GM12878 (cell line): ENCODE results near the gene CPNE9. TPM values are rescaled to one million over a fixed set of nuclear protein-coding genes. Genes with fewer than 3 reads are reported as not detected.

Experiments
- ATAC-seq: fragments of 200-7000 bp; cut with Tn5 transposase; 3 replicates; pipeline ENCODE4 v1.9.1; 2020; ENCODE audit warnings: mild to moderate bottlenecking, moderate library complexity
- BruUV-seq: library from RNA; stranded (reverse); fragments of 400-500 nt; replicated peaks from 2 replicates; lab custom pipeline; 2021; lab: Mats Ljungman, UMichigan
- CTCF ChIA-PET: fragments of 300-600 bp; sonication (Branson Sonifier 250); formaldehyde crosslinking; extraction: SDS; loops from one replicate; lab custom pipeline; 2021; ENCODE audit warnings: inconsistent platforms; lab: Yijun Ruan, JAX
- POLR2A ChIA-PET: fragments of 350-600 bp; formaldehyde crosslinking; extraction: SDS; loops from one replicate; lab custom pipeline; 2021; ENCODE audit warnings: inconsistent platforms; lab: Charles Lee
- RAD21 ChIA-PET: fragments of 300-600 bp; sonication (Branson Sonifier 250); formaldehyde crosslinking; loops from one replicate; lab custom pipeline; 2023; ENCODE audit warnings: antibody characterized with exemption; ENCODE audit not compliant: unreplicated experiment; lab: Charles Lee
- SMC1A ChIA-PET: fragments of 300-600 bp; sonication (Branson Sonifier 250); formaldehyde crosslinking; loops from one replicate; lab custom pipeline; 2023; ENCODE audit not compliant: unreplicated experiment, uncharacterized antibody; lab: Charles Lee
- DNase-seq: peaks from one replicate; pipeline ENCODE4 v3.0.0-alpha.2; 2011; ENCODE audit warnings: low read depth, low spot score
- FAIRE-seq: peaks from 3 replicates; lab custom pipeline; 2011; peaks lifted over from hg19 to GRCh38; lab: Jason Lieb, UNC
- H2AFZ ChIP-seq: 2 replicates; pipeline ENCODE4 v1.6.0; 2011; ENCODE audit warnings: low read depth, low read length, control low read depth; ENCODE audit not compliant: control insufficient read depth
- H3K27ac ChIP-seq: 2 replicates; pipeline ENCODE4 v1.5.1; 2011; ENCODE audit warnings: control low read depth; ENCODE audit not compliant: control insufficient read depth, insufficient read depth
- H3K27me3 ChIP-seq, 2 experiments: replicated peaks in 1 of 2; 2 replicates each; pipeline versions ENCODE4 v1.6.0 to v1.6.1; 2011; ENCODE audit warnings: low read length in 1 of 2; ENCODE audit not compliant: control insufficient read depth in 2 of 2, insufficient read depth in 2 of 2
- H3K36me3 ChIP-seq, 2 experiments: 2 replicates each; pipeline ENCODE4 v1.5.1; 2011; ENCODE audit warnings: low read length in 1 of 2; ENCODE audit not compliant: control insufficient read depth in 2 of 2, insufficient read depth in 2 of 2
- H3K4me1 ChIP-seq: 2 replicates; pipeline ENCODE4 v1.6.1; 2011; ENCODE audit warnings: mild to moderate bottlenecking, low read length, moderate library complexity, mixed read lengths; ENCODE audit not compliant: control insufficient read depth, insufficient read depth
- H3K4me2 ChIP-seq: 2 replicates; pipeline ENCODE4 v1.6.0; 2011; ENCODE audit warnings: control low read depth; ENCODE audit not compliant: control insufficient read depth, insufficient read depth
- H3K4me3 ChIP-seq: fragments of 200-600 bp; sonication (generic); 2 replicates; pipeline ENCODE4 v1.5.1; 2016
- H3K79me2 ChIP-seq: 2 replicates; pipeline ENCODE4 v1.6.0; 2011; ENCODE audit warnings: low read length; ENCODE audit not compliant: control insufficient read depth, insufficient read depth
- H3K9ac ChIP-seq: 2 replicates; pipeline ENCODE4 v1.8.0; 2011; ENCODE audit warnings: low read length, control low read depth, mixed read lengths; ENCODE audit not compliant: control insufficient read depth, insufficient read depth
- H3K9me3 ChIP-seq: replicated peaks from 3 replicates; pipeline ENCODE4 v1.5.1; 2011; ENCODE audit warnings: mild to moderate bottlenecking, low read length; ENCODE audit not compliant: control insufficient read depth, insufficient read depth
- H4K20me1 ChIP-seq: 2 replicates; pipeline ENCODE4 v1.6.0; 2011; ENCODE audit not compliant: control insufficient read depth, insufficient read depth
- CBX5 ChIP-seq: sonication (generic); IDR thresholded peaks from 2 replicates; pipeline ENCODE4 v1.6.1; 2016; ENCODE audit warnings: low read depth, moderate library complexity, mild to moderate bottlenecking, inconsistent platforms
- CHD1 ChIP-seq: IDR thresholded peaks from 2 replicates; pipeline ENCODE4 v1.6.1; 2012; ENCODE audit warnings: low read depth, low read length, improper control_type of control experiment
- E4F1 ChIP-seq: fragments of 450-650 bp; IDR thresholded peaks from 2 replicates; pipeline ENCODE4 v1.6.1; 2018; ENCODE audit warnings: borderline replicate concordance, mild to moderate bottlenecking; ENCODE audit not compliant: partially characterized antibody
- FOXK2 ChIP-seq: fragments of 450-650 bp; IDR thresholded peaks from 2 replicates; pipeline ENCODE4 v1.6.1; 2017; ENCODE audit warnings: mild to moderate bottlenecking, moderate library complexity
- HDAC6 ChIP-seq: fragments of 200-600 bp; sonication (generic); IDR thresholded peaks from one replicate; pipeline ENCODE4 v1.8.0; 2017; ENCODE audit warnings: antibody characterized with exemption; ENCODE audit not compliant: unreplicated experiment
- HSF1 ChIP-seq: fragments of 150-350 bp; IDR thresholded peaks from 2 replicates; pipeline ENCODE4 v1.6.1; 2014; ENCODE audit warnings: mild to moderate bottlenecking, low read depth, low read length
- KDM1A ChIP-seq: fragments of 200-600 bp; sonication (generic); IDR thresholded peaks from 2 replicates; pipeline ENCODE4 v1.6.1; 2016; ENCODE audit warnings: borderline replicate concordance
- NRF1 ChIP-seq: conservative IDR thresholded peaks from 2 replicates; pipeline ENCODE4 v1.6.1; 2011; ENCODE audit warnings: mild to moderate bottlenecking, low read depth, low read length, improper control_type of control experiment
- POU2F2 ChIP-seq: IDR thresholded peaks from 3 replicates; pipeline ENCODE4 v1.6.1; 2011; ENCODE audit warnings: low read depth, mild to moderate bottlenecking, low read length, borderline replicate concordance
- RB1 ChIP-seq: fragments of 450-650 bp; formaldehyde crosslinking; IDR thresholded peaks from 2 replicates; pipeline ENCODE4 v1.6.1; 2017; ENCODE audit warnings: mild to moderate bottlenecking, borderline replicate concordance
- SMAD1 ChIP-seq: fragments of 450-650 bp; IDR thresholded peaks from 2 replicates; pipeline ENCODE4 v1.6.1; 2018; ENCODE audit warnings: mild to moderate bottlenecking, low read depth; ENCODE audit not compliant: partially characterized antibody
- SMAD5 ChIP-seq: IDR thresholded peaks from 2 replicates; pipeline ENCODE4 v1.6.1; 2016; ENCODE audit warnings: antibody characterized with exemption, low read depth
- STAT1 ChIP-seq: fragments of 450-650 bp; conservative IDR thresholded peaks from 2 replicates; pipeline ENCODE4 v1.6.1; 2014; ENCODE audit warnings: antibody characterized with exemption, mild to moderate bottlenecking
- ZBTB40 ChIP-seq: fragments of 450-650 bp; IDR thresholded peaks from 2 replicates; pipeline ENCODE4 v1.6.1; 2016; ENCODE audit warnings: mild to moderate bottlenecking, moderate library complexity, borderline replicate concordance
- ZNF24 ChIP-seq: fragments of 450-650 bp; IDR thresholded peaks from 2 replicates; pipeline ENCODE4 v1.6.1; 2017; ENCODE audit warnings: antibody characterized with exemption, mild to moderate bottlenecking
- whole genome bisulfite sequencing: methylation state at CpG from one replicate; pipeline ENCODE4 v1.1.6; 2016; ENCODE audit warnings: low lambda C conversion rate; ENCODE audit not compliant: insufficient replicate concordance, insufficient coverage; ENCODE audit errors: missing lambda C conversion rate; 5-methylcytosine and 5-hydroxymethylcytosine counted together
- in situ Hi-C: fragments of 300-500 bp; cut with MboI; formaldehyde crosslinking; loops from 9 replicates; pipeline ENCODE4 v1.14.3; 2018; ENCODE audit warnings: mixed read lengths
- intact Hi-C: fragments of 100-400 bp; cut with micrococcal nuclease; formaldehyde crosslinking; loops from one replicate; pipeline ENCODE4 v1.14.2; 2022; ENCODE audit not compliant: unreplicated experiment
- polyA plus RNA-seq, 11 experiments: library from polyadenylated mRNA; depleted of rRNA in 4 of 11; unstranded in 6 of 11; stranded (reverse) in 5 of 11; fragments of >200 nt; fragmentation: Nextera tagmentation in 4 of 11; fragmentation: Illumina TruSeq in 1 of 11; extraction: Ambion mirVana in 4 of 11; extraction: Trizol in 1 of 11; gene quantifications; 1 replicate in 1 of 11; 2 replicates in 10 of 11; pipeline versions ENCODE4 v1.2.1 to v1.2.3, GENCODE V29; 2011 to 2016; ENCODE audit warnings: inconsistent platforms in 2 of 11, missing spikeins in 2 of 11, low read depth in 1 of 11
- total RNA-seq, 4 experiments: library from RNA; depleted of rRNA in 3 of 4; stranded (reverse); fragments of >200 nt in 3 of 4; fragmentation: Illumina TruSeq in 1 of 4; extraction: Trizol in 1 of 4; gene quantifications; 2 replicates each; pipeline versions ENCODE4 v1.2.1 to v1.2.3, GENCODE V29; 2013 to 2021
- TF ChIP-seq, protein P1 (sequence below): fragments of 450-650 bp; IDR thresholded peaks from 2 replicates; pipeline ENCODE4 v1.6.1; 2016; ENCODE audit warnings: mild to moderate bottlenecking

CPNE9 gene
- total and polyA plus RNA-seq, 10 of the 15 experiments (the other 5 are each of a cell fraction or from before 2014, with no cell fraction given), result 0.02 to 0.12 (median 0.05) TPM; not detected in 7

GRCh38 chr3:9686050-9686550 is 17.5 kb upstream of the CPNE9 start:
- ChIA-PET POLR2A (no interaction called here), SMC1A (interaction anchor here (1.1 kb wide), 1 partner anchor 183 kb away, joined by 4 read pairs; no protein-coding TSS in a partner anchor), RAD21 (no interaction called here), CTCF (interaction anchor here (0.7 kb wide), 1 partner anchor 41 kb away, joined by 3 read pairs; no protein-coding TSS in a partner anchor)
- Histone ChIP-seq H3K4me3 (no peak overlapping the region), H2AFZ (no peak overlapping the region), H3K9me3 (no peaks in the 10 kb centered on the region), H3K9ac (no peak overlapping the region), H3K4me2 (no peak overlapping the region), H3K4me1 (peaks cover 5% of the 10 kb centered on the region), H3K36me3 (peaks cover 33 to 45% of the 10 kb centered on the region in 2 experiments), H3K79me2 (no peaks in the 10 kb centered on the region), H3K27me3 (no peaks in the 10 kb centered on the region), H4K20me1 (0 out of 2 replicates have a peak, but pooled peaks cover 2% of the 10 kb centered on the region), H3K27ac (no peak overlapping the region)
- FAIRE-seq (no peak), ATAC-seq (no peak), DNase-seq (no peak)
- BruUV-seq, result no TSS peak
- intact Hi-C loops, result no loop called here
- in situ Hi-C loops, result no loop called here
- 64% methylated on average over 9 of the region's 9 CpGs for WGBS
- TF ChIP-seq POU2F2 (no peak), SMAD5 (no peak), NRF1 (no peak), CHD1 (no peak), HDAC6 (no peak), RB1 (no peak), FOXK2 (no peak), ZBTB40 (no peak), HSF1 (no peak), SMAD1 (no peak), E4F1 (no peak), STAT1 (no peak), KDM1A (no peak), CBX5 (no peak), ZNF24 (no peak)
- TF ChIP-seq, protein P1, sequence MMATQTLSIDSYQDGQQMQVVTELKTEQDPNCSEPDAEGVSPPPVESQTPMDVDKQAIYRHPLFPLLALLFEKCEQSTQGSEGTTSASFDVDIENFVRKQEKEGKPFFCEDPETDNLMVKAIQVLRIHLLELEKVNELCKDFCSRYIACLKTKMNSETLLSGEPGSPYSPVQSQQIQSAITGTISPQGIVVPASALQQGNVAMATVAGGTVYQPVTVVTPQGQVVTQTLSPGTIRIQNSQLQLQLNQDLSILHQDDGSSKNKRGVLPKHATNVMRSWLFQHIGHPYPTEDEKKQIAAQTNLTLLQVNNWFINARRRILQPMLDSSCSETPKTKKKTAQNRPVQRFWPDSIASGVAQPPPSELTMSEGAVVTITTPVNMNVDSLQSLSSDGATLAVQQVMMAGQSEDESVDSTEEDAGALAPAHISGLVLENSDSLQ, result no peak
